Gastrocnemius medialis (tissue), 4 donors: ENCODE data around the gene ICOSLG. TPM values are rescaled to one million over a fixed set of nuclear protein-coding genes. Genes with fewer than 3 reads are reported as not detected.

Experiments used
- ATAC-seq, 2 donors: fragments of 150-250 bp; one replicate each; pipeline ENCODE4 v1.9.1; 2016
- DNase-seq, 2 donors: peaks; one replicate each; pipeline ENCODE4 v3.0.0-alpha.2; 2019
- H3K27ac ChIP-seq, 4 donors: fragments of 200-600 bp; sonication (generic); 1 replicate in 1 of 4; 2 replicates in 3 of 4; pipeline ENCODE4 v1.5.1; 2016 to 2018; ENCODE audit warnings: mild to moderate bottlenecking in 2 of 4, moderate library complexity in 1 of 4
- H3K27me3 ChIP-seq, 3 donors: fragments of 200-600 bp; sonication (generic) in 2 of 3; 1 replicate in 1 of 3; 2 replicates in 2 of 3; pipeline versions ENCODE4 v1.5.1 to v1.6.0; 2016 to 2019; ENCODE audit warnings: mild to moderate bottlenecking in 1 of 3, moderate library complexity in 1 of 3
- H3K36me3 ChIP-seq, 2 donors: fragments of 200-600 bp; sonication (generic) in 1 of 2; one replicate each; pipeline ENCODE4 v1.5.1; 2017 to 2018
- H3K4me1 ChIP-seq, 2 donors: fragments of 200-600 bp; sonication (generic) in 1 of 2; one replicate each; pipeline ENCODE4 v1.5.1; 2016 to 2017; ENCODE audit warnings: mild to moderate bottlenecking in 2 of 2
- H3K4me3 ChIP-seq, 4 donors: fragments of 200-600 bp; sonication (generic) in 3 of 4; 1 replicate in 1 of 4; 2 replicates in 3 of 4; pipeline ENCODE4 v1.5.1; 2016 to 2019; ENCODE audit warnings: mild to moderate bottlenecking in 2 of 4
- H3K9me3 ChIP-seq, 3 donors: fragments of 200-600 bp; sonication (generic) in 2 of 3; 1 replicate in 1 of 3; 2 replicates in 2 of 3; pipeline ENCODE4 v1.5.1; 2016 to 2019
- CTCF ChIP-seq, 5 experiments: fragments of 450-650 bp in 3 of 5; fragments of 200-600 bp in 2 of 5; sonication (generic) in 2 of 5; IDR thresholded peaks in 4 of 5; conservative IDR thresholded peaks in 1 of 5; 1 replicate in 4 of 5; 2 replicates in 1 of 5; pipeline ENCODE4 v1.5.1; 2016 to 2019; ENCODE audit warnings: antibody characterized with exemption in 5 of 5, mild to moderate bottlenecking in 3 of 5, moderate library complexity in 3 of 5
- POLR2A ChIP-seq, 2 donors: fragments of 450-650 bp; IDR thresholded peaks; one replicate each; pipeline ENCODE4 v1.6.1; 2017; ENCODE audit warnings: antibody characterized with exemption in 2 of 2, mild to moderate bottlenecking in 2 of 2, moderate library complexity in 2 of 2
- in situ Hi-C, 4 donors: fragments of 200-750 bp; cut with MboI; loops; one replicate each; pipeline versions ENCODE4 v1.15.0 to v1.8.0; 2017; ENCODE audit warnings: low sequenced_read_pairs in 4 of 4
- intact Hi-C: fragments of 100-400 bp; cut with DNase I; formaldehyde crosslinking; loops from one replicate; pipeline ENCODE4 v1.15.1; 2023; ENCODE audit warnings: low total_unique reads
- total RNA-seq, 4 donors: library from RNA; depleted of rRNA; stranded (reverse); fragments of >200 nt; gene quantifications; one replicate each; pipeline versions ENCODE4 v1.1.0 to v1.2.3, GENCODE V29; 2016

Gene ICOSLG
- total RNA-seq, 4 donors from 2014 or later: 0.17 to 1.6 (median 0.75) TPM; not detected in 1

- no peaks in the 10 kb centered on the region for H3K36me3 ChIP-seq
- no peak within 1 kb of the TSS for H3K4me3 ChIP-seq
- no peak within 1 kb of the TSS for H3K27ac ChIP-seq
- no peaks in the 10 kb centered on the region for H3K4me1 ChIP-seq
- no peaks in the 10 kb centered on the region for H3K9me3 ChIP-seq
- ATAC-seq: no peak
- TF ChIP-seq CTCF (IDR thresholded peaks at IDR 0.05 in 4 of 5, conservative IDR thresholded peaks at IDR 0.05 in 1 of 5): no peak
- TF ChIP-seq POLR2A (IDR thresholded peaks at IDR 0.05): no peak
- in situ Hi-C loops: no loop called here
- DNase-seq: no peak
- H3K27me3 ChIP-seq: peaks cover 0 to 3% (median 0%) of the 10 kb centered on the region in 3 donors
- intact Hi-C loops: no loop called here
These were observed 21.0 kb upstream of the ICOSLG start, which contains the start of gene DNMT3L for GRCh38 chr21:44261675-44262295. Gene DNMT3L, minus strand, starts transcription at chr21:44261897. Its CDS starts 638 bp downstream, at chr21:44261259.

GRCh38 chr21:44260791-44261631, 20.3 kb upstream of the ICOSLG start:
- DNase-seq: no peak
- in situ Hi-C loops: no loop called here
- no peak for ATAC-seq

GRCh38 chr21:44260066-44260465, 19.3 kb upstream of the ICOSLG start:
- no peaks in the 10 kb centered on the region for H3K4me1 ChIP-seq
- ATAC-seq (no peak), DNase-seq (no peak)
- no peak overlapping the region for H3K27ac ChIP-seq
- intact Hi-C loops (no loop called here), in situ Hi-C loops (no loop called here)
- H3K36me3 ChIP-seq: no peaks in the 10 kb centered on the region
- TF ChIP-seq POLR2A (IDR thresholded peaks at IDR 0.05) (no peak), CTCF (IDR thresholded peaks at IDR 0.05 in 4 of 5, conservative IDR thresholded peaks at IDR 0.05 in 1 of 5) (no peak)
- H3K9me3 ChIP-seq: no peaks in the 10 kb centered on the region
- H3K4me3 ChIP-seq: no peak overlapping the region
- peaks cover 0 to 3% (median 0%) of the 10 kb centered on the region in 3 donors for H3K27me3 ChIP-seq

More at GRCh38 chr21:44260791-44261631, 20.3 kb upstream of the ICOSLG start:
- Histone ChIP-seq H3K27me3 (peaks cover 0 to 3% (median 0%) of the 10 kb centered on the region in 3 donors), H3K4me3 (no peak overlapping the region), H3K4me1 (no peaks in the 10 kb centered on the region), H3K27ac (no peak overlapping the region), H3K36me3 (no peaks in the 10 kb centered on the region), H3K9me3 (no peaks in the 10 kb centered on the region)
- TF ChIP-seq CTCF (IDR thresholded peaks at IDR 0.05 in 4 of 5, conservative IDR thresholded peaks at IDR 0.05 in 1 of 5) (no peak), POLR2A (IDR thresholded peaks at IDR 0.05) (no peak)
- intact Hi-C loops: no loop called here

GRCh38 chr21:44259082-44259705, 18.5 kb upstream of the ICOSLG start:
- H3K27me3 ChIP-seq: peaks cover 0 to 3% (median 0%) of the 10 kb centered on the region in 3 donors
- DNase-seq: no peak

More at GRCh38 chr21:44259082-44259705, 18.5 kb upstream of the ICOSLG start:
- H3K9me3 ChIP-seq: no peaks in the 10 kb centered on the region
- H3K4me1 ChIP-seq: no peaks in the 10 kb centered on the region
- no peaks in the 10 kb centered on the region for H3K36me3 ChIP-seq
- no peak for ATAC-seq
- TF ChIP-seq CTCF (IDR thresholded peaks at IDR 0.05 in 4 of 5, conservative IDR thresholded peaks at IDR 0.05 in 1 of 5) (no peak), POLR2A (IDR thresholded peaks at IDR 0.05) (no peak)
- in situ Hi-C loops (no loop called here), intact Hi-C loops (no loop called here)
- H3K4me3 ChIP-seq: no peak overlapping the region
- H3K27ac ChIP-seq: no peak overlapping the region
